B cell (primary cell): Measurements from ENCODE around the gene DENR. TPM values are rescaled to one million over a fixed set of nuclear protein-coding genes. Genes with fewer than 3 reads are reported as not detected.
"Not testable (repeated sequence)": the region's sequence is repeated elsewhere in the genome, so short reads cannot be mapped to it uniquely, and the experiment has no call there.

ENCODE experiments used
- ATAC-seq: fragments of 200-7000 bp; cut with Tn5 transposase; one replicate; pipeline ENCODE4 v1.10.0; 2021; ENCODE audit warnings: low read depth, mild to moderate bottlenecking, moderate number of reproducible peaks, moderate library complexity
- CTCF ChIA-PET: fragments of 350-600 bp; sonication (Branson Sonifier 250); formaldehyde crosslinking; loops from one replicate; lab custom pipeline; 2021; ENCODE audit warnings: antibody characterized with exemption, inconsistent platforms; lab: Charles Lee
- POLR2A ChIA-PET: fragments of 350-600 bp; sonication (Branson Sonifier 250); formaldehyde crosslinking; loops from one replicate; lab custom pipeline; 2021; ENCODE audit warnings: antibody characterized with exemption; lab: Charles Lee
- DNase-seq: peaks from one replicate; pipeline ENCODE4 v3.0.0; 2013
- H2AFZ ChIP-seq: 2 replicates; pipeline ENCODE4 v1.6.1; 2012; ENCODE audit warnings: mild to moderate bottlenecking, low read depth, low read length; ENCODE audit not compliant: insufficient read depth, poor library complexity, severe bottlenecking
- H3K27ac ChIP-seq, 2 donors: 1 replicate in 1 of 2; 2 replicates in 1 of 2; pipeline ENCODE4 v1.5.1; 2012 to 2013; ENCODE audit warnings: low read length in 2 of 2, mild to moderate bottlenecking in 2 of 2, moderate library complexity in 1 of 2
- H3K27me3 ChIP-seq, 4 experiments: fragments of 200-600 bp in 1 of 4; sonication (generic) in 1 of 4; replicated peaks in 1 of 4; 1 replicate in 2 of 4; 2 replicates in 2 of 4; pipeline versions ENCODE4 v1.6.1 to v1.7.0; 2013 to 2016; ENCODE audit warnings: low read length in 3 of 4, mild to moderate bottlenecking in 2 of 4, mixed read lengths in 1 of 4, moderate library complexity in 1 of 4; ENCODE audit not compliant: insufficient read depth in 4 of 4, control insufficient read depth in 3 of 4; ENCODE audit errors: control extremely low read depth in 1 of 4
- H3K36me3 ChIP-seq, 2 experiments: replicated peaks in 1 of 2; 1 replicate in 1 of 2; 2 replicates in 1 of 2; pipeline versions ENCODE4 v1.6.1 to v1.7.1; 2013; ENCODE audit warnings: low read length in 1 of 2; ENCODE audit not compliant: insufficient read depth in 2 of 2, control insufficient read depth in 1 of 2; ENCODE audit errors: control extremely low read depth in 1 of 2, extremely low read depth in 1 of 2
- H3K4me1 ChIP-seq, 2 donors: fragments of 200-600 bp in 1 of 2; sonication (generic) in 1 of 2; 1 replicate in 1 of 2; 2 replicates in 1 of 2; pipeline versions ENCODE4 v1.5.1 to v1.6.1; 2013 to 2017; ENCODE audit warnings: low read length in 2 of 2; ENCODE audit not compliant: control insufficient read depth in 2 of 2, insufficient read depth in 2 of 2
- H3K4me2 ChIP-seq: replicated peaks from 2 replicates; pipeline ENCODE3; 2012; ENCODE audit warnings: mild to moderate bottlenecking, low read depth, low read length; ENCODE audit not compliant: poor library complexity, severe bottlenecking
- H3K4me3 ChIP-seq, 5 experiments: fragments of 200-600 bp in 1 of 5; sonication (generic) in 1 of 5; 1 replicate in 3 of 5; 2 replicates in 2 of 5; pipeline versions ENCODE4 v1.5.1 to v1.7.0; 2011 to 2016; ENCODE audit warnings: low read length in 4 of 5, mild to moderate bottlenecking in 4 of 5, low read depth in 2 of 5, control low read depth in 1 of 5, moderate library complexity in 1 of 5; ENCODE audit not compliant: insufficient read depth in 1 of 5; ENCODE audit errors: control extremely low read depth in 1 of 5, extremely low read depth in 1 of 5
- H3K79me2 ChIP-seq: fragments of 200-600 bp; sonication (generic); one replicate; pipeline ENCODE4 v1.6.0; 2016; ENCODE audit warnings: low read length; ENCODE audit not compliant: control insufficient read depth, insufficient read depth
- H3K9ac ChIP-seq: fragments of 200-600 bp; sonication (generic); 2 replicates; pipeline ENCODE4 v1.6.1; 2017; ENCODE audit warnings: mild to moderate bottlenecking, low read length, moderate library complexity
- H3K9me3 ChIP-seq, 3 donors: one replicate each; pipeline versions ENCODE4 v1.6.1 to v1.7.1; 2013; ENCODE audit warnings: low read length in 2 of 3; ENCODE audit not compliant: control insufficient read depth in 2 of 3, insufficient read depth in 1 of 3; ENCODE audit errors: control extremely low read depth in 1 of 3
- H4K20me1 ChIP-seq: 2 replicates; pipeline ENCODE4 v1.6.0; 2012; ENCODE audit warnings: mild to moderate bottlenecking, low read length; ENCODE audit not compliant: insufficient read depth, control insufficient read depth, poor library complexity, severe bottlenecking
- H3K27ac Mint-ChIP-seq: one replicate; pipeline ENCODE4 v1.8.0; 2021; ENCODE audit warnings: mixed read lengths
- H3K27me3 Mint-ChIP-seq: one replicate; pipeline ENCODE4 v1.8.0; 2021; ENCODE audit warnings: mixed read lengths
- H3K4me1 Mint-ChIP-seq: one replicate; pipeline ENCODE4 v1.8.0; 2021; ENCODE audit warnings: mixed read lengths
- H3K4me3 Mint-ChIP-seq: one replicate; pipeline ENCODE4 v1.8.0; 2021; ENCODE audit warnings: mixed read lengths
- H3K9me3 Mint-ChIP-seq: one replicate; pipeline ENCODE4 v1.8.0; 2022; ENCODE audit warnings: mixed read lengths; ENCODE audit not compliant: insufficient read depth
- WGBS: methylation state at CpG from one replicate; pipeline ENCODE4 v1.1.5; 2013; ENCODE audit warnings: missing lambda C conversion rate; ENCODE audit not compliant: insufficient coverage; 5-methylcytosine and 5-hydroxymethylcytosine counted together
- intact Hi-C: fragments of 100-400 bp; cut with micrococcal nuclease; formaldehyde crosslinking; loops from one replicate; pipeline ENCODE4 v1.10.0; 2022
- polyA plus RNA-seq: library from polyadenylated mRNA; depleted of rRNA; stranded (reverse); fragments of >200 nt; gene quantifications from 2 replicates; pipeline ENCODE4 v1.2.3, GENCODE V29; 2012
- total RNA-seq, 2 donors: library from RNA; stranded (reverse); fragments of 120-200 nt in 1 of 2; gene quantifications; 1 replicate in 1 of 2; 2 replicates in 1 of 2; pipeline versions ENCODE4 v1.2.3 to v1.2.4, GENCODE V29; 2013 to 2022

The DENR gene
- total and polyA plus RNA-seq, 2 donors (not counting 1 experiment from before 2014, with no cell fraction given): 14.0 to 54.5 TPM

- H3K27ac Mint-ChIP-seq, CTCF ChIA-PET, H3K4me1 ChIP-seq, H3K27me3 ChIP-seq, ATAC-seq, H2AFZ ChIP-seq, H3K27ac ChIP-seq, H3K27me3 Mint-ChIP-seq, intact Hi-C loops, POLR2A ChIA-PET, H3K79me2 ChIP-seq, H4K20me1 ChIP-seq, H3K36me3 ChIP-seq, H3K9me3 Mint-ChIP-seq, H3K4me3 Mint-ChIP-seq, H3K9me3 ChIP-seq, H3K4me2 ChIP-seq, H3K9ac ChIP-seq, DNase-seq: not testable (repeated sequence)
- H3K4me3 ChIP-seq: peak overlapping the region in 1 of 5 experiments; percentile 30
- WGBS: 94% methylated on average over 6 of the region's 6 CpGs
- peaks cover 11% of the 10 kb centered on the region for H3K4me1 Mint-ChIP-seq
Observed at GRCh38 chr12:122715211-122715610, 37.4 kb upstream of the DENR start.

GRCh38 chr12:122716658-122717057 is 36.0 kb upstream of the DENR start, which contains the start of gene HCAR3:
Gene HCAR3, minus strand, starts transcription at chr12:122716811. Its CDS starts 74 bp downstream, at chr12:122716737.
- DNase-seq, H3K79me2 ChIP-seq, CTCF ChIA-PET, H3K36me3 ChIP-seq, H3K27ac ChIP-seq, H3K4me3 ChIP-seq, H2AFZ ChIP-seq, H3K27ac Mint-ChIP-seq, H4K20me1 ChIP-seq, POLR2A ChIA-PET, H3K4me1 ChIP-seq, intact Hi-C loops, H3K27me3 ChIP-seq, H3K4me2 ChIP-seq, H3K9me3 ChIP-seq, H3K4me3 Mint-ChIP-seq, H3K9me3 Mint-ChIP-seq, H3K9ac ChIP-seq: not testable (repeated sequence)
- peak; percentile 21 for ATAC-seq
- H3K4me1 Mint-ChIP-seq: peaks cover 13% of the 10 kb centered on the region
- 85% methylated on average over 7 of the region's 10 CpGs for WGBS
- H3K27me3 Mint-ChIP-seq: peaks cover 11% of the 10 kb centered on the region
